C4-2B (cell line): ENCODE results near the gene GABRR1.

Source experiments
- CTCF ChIP-seq: fragments of 450-650 bp; conservative IDR thresholded peaks from 2 replicates; pipeline ENCODE4 v1.5.1; 2017; ENCODE audit warnings: mild to moderate bottlenecking
- ZFX ChIP-seq: fragments of 450-650 bp; IDR thresholded peaks from 2 replicates; pipeline ENCODE4 v1.6.1; 2017

- TF ChIP-seq CTCF (no peak), ZFX (no peak)
Observed at GRCh38 chr6:89255417-89255816, 38.3 kb upstream of the GABRR1 start.
